Keratinocyte (primary cell): ENCODE measurements around the gene FGD2.

Experiments used
- EZH2 ChIP-seq: IDR thresholded peaks from one replicate; pipeline ENCODE4 v1.6.1; 2012; ENCODE audit warnings: inconsistent platforms, mild to moderate bottlenecking, low read length, moderate library complexity
- TF ChIP-seq, protein P1 (sequence below), 3 experiments: IDR thresholded peaks in 1 of 3; conservative IDR thresholded peaks in 1 of 3; optimal IDR thresholded peaks in 1 of 3; 2 replicates in 2 of 3; 3 replicates in 1 of 3; pipeline versions ENCODE3 to v1.5.1; 2011; ENCODE audit warnings: low read length in 3 of 3, mild to moderate bottlenecking in 3 of 3, moderate library complexity in 2 of 3, control low read depth in 1 of 3, inconsistent platforms in 1 of 3; ENCODE audit not compliant: insufficient read depth in 2 of 3; ENCODE audit errors: extremely low read depth in 1 of 3

DNA sequence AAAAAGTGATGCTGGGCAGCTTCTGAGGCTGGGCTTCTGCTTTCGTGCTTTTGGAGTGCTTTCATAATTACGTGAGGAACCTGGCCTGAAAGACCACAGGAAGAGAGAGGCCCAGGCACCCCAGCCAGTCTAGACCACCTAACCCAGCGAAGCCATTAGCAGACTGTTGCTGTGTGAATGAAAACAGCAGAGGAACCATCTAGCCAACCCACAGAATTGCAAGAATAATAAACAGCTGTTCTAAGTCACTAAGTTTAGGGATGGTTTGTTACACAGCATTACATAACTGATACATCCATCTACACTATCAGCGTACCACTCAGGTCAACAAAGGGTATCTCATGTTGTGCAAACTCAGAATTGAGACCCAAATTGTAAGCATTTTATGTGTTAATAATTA is 34.5 kb downstream of the FGD2 start:
- TF ChIP-seq, protein P1, sequence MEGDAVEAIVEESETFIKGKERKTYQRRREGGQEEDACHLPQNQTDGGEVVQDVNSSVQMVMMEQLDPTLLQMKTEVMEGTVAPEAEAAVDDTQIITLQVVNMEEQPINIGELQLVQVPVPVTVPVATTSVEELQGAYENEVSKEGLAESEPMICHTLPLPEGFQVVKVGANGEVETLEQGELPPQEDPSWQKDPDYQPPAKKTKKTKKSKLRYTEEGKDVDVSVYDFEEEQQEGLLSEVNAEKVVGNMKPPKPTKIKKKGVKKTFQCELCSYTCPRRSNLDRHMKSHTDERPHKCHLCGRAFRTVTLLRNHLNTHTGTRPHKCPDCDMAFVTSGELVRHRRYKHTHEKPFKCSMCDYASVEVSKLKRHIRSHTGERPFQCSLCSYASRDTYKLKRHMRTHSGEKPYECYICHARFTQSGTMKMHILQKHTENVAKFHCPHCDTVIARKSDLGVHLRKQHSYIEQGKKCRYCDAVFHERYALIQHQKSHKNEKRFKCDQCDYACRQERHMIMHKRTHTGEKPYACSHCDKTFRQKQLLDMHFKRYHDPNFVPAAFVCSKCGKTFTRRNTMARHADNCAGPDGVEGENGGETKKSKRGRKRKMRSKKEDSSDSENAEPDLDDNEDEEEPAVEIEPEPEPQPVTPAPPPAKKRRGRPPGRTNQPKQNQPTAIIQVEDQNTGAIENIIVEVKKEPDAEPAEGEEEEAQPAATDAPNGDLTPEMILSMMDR (optimal IDR thresholded peaks at IDR 0.05 in 1 of 3, IDR thresholded peaks at IDR 0.05 in 1 of 3, conservative IDR thresholded peaks at IDR 0.05 in 1 of 3; ENCODE audit: extremely low read depth in 1 of 3, insufficient read depth in 2 of 3, low read length in 3 of 3): no peak
- TF ChIP-seq EZH2: no peak
